ENCODE results near the gene MCM8. TPM values are rescaled to one million over a fixed set of nuclear protein-coding genes. Genes with fewer than 3 reads are reported as not detected.

Gene MCM8
- total RNA-seq, 2 donors from 2014 or later: 8.4 to 13.0 TPM

GRCh38 chr20:5945963-5946362 is 4.5 kb upstream of the MCM8 start:
- Histone ChIP-seq H3K9me3 (no peaks in the 10 kb centered on the region), H3K4me3 (no peak overlapping the region), H3K27me3 (replicated peaks; ENCODE audit: insufficient read depth) (no peaks in the 10 kb centered on the region), H3K36me3 (peaks cover 7 to 12% of the 10 kb centered on the region in 2 donors), H3K27ac (no peak overlapping the region), H3K4me1 (replicated peaks) (peaks cover 7% of the 10 kb centered on the region)
- WGBS: 84% methylated on average over 3 of the region's 3 CpGs
- intact Hi-C loops (cut with DNase I): no loop called here
- no peak for TF ChIP-seq CTCF (IDR thresholded peaks at IDR 0.05)
- TF ChIP-seq POLR2A (IDR thresholded peaks at IDR 0.05): no peak
- no peak for TF ChIP-seq POLR2AphosphoS5 (IDR thresholded peaks at IDR 0.05)
- DNase-seq (ENCODE audit: low spot score): no peak

GRCh38 chr20:5947276-5947675 is 3.2 kb upstream of the MCM8 start:
- 92% methylated on average over 6 of the region's 6 CpGs for WGBS
- TF ChIP-seq CTCF (IDR thresholded peaks at IDR 0.05) (no peak), POLR2A (IDR thresholded peaks at IDR 0.05) (no peak), POLR2AphosphoS5 (IDR thresholded peaks at IDR 0.05) (no peak)

GRCh38 chr20:5949943-5950270 is 545 bp upstream of the MCM8 start:
- Histone ChIP-seq H3K27me3 (replicated peaks; ENCODE audit: insufficient read depth) (no peaks in the 10 kb centered on the region), H3K4me1 (replicated peaks) (peaks cover 7% of the 10 kb centered on the region), H3K9me3 (no peaks in the 10 kb centered on the region), H3K36me3 (peaks cover 0 to 5% of the 10 kb centered on the region in 2 donors), H3K4me3 (peak overlapping the region; percentile 56 to 72), H3K27ac (peak overlapping the region; percentile 70 to 73)
- DNase-seq (ENCODE audit: low spot score): no peak
- intact Hi-C loops (cut with DNase I): no loop called here
- under 1% methylated on average over 11 of the region's 11 CpGs for WGBS
- no peak for TF ChIP-seq POLR2AphosphoS5 (IDR thresholded peaks at IDR 0.05)

More at GRCh38 chr20:5947276-5947675, 3.2 kb upstream of the MCM8 start:
- H3K27me3 ChIP-seq (replicated peaks; ENCODE audit: insufficient read depth): no peaks in the 10 kb centered on the region
- DNase-seq (ENCODE audit: low spot score): no peak
- no peak overlapping the region for H3K27ac ChIP-seq
- peaks cover 7% of the 10 kb centered on the region for H3K4me1 ChIP-seq (replicated peaks)
- intact Hi-C loops (cut with DNase I): no loop called here
- no peak overlapping the region for H3K4me3 ChIP-seq
- peaks cover 0 to 6% of the 10 kb centered on the region in 2 donors for H3K36me3 ChIP-seq
- H3K9me3 ChIP-seq: no peaks in the 10 kb centered on the region

GRCh38 chr20:5967469-5967868 is 17.0 kb downstream of the MCM8 start:
- no peak overlapping the region for H3K27ac ChIP-seq
- no peaks in the 10 kb centered on the region for H3K27me3 ChIP-seq (replicated peaks; ENCODE audit: insufficient read depth)
- no peaks in the 10 kb centered on the region for H3K9me3 ChIP-seq
- TF ChIP-seq POLR2AphosphoS5 (IDR thresholded peaks at IDR 0.05) (no peak), POLR2A (IDR thresholded peaks at IDR 0.05) (no peak), CTCF (IDR thresholded peaks at IDR 0.05) (no peak)
- no peak overlapping the region for H3K4me3 ChIP-seq
- intact Hi-C loops (cut with DNase I): no loop called here
- 94% methylated on average over 6 of the region's 6 CpGs for WGBS
- no peaks in the 10 kb centered on the region for H3K36me3 ChIP-seq
- no peak for DNase-seq (ENCODE audit: low spot score)
- no peaks in the 10 kb centered on the region for H3K4me1 ChIP-seq (replicated peaks)

- Histone ChIP-seq H3K4me3 (no peak overlapping the region), H3K27ac (no peak overlapping the region), H3K36me3 (no peaks in the 10 kb centered on the region), H3K9me3 (no peaks in the 10 kb centered on the region), H3K4me1 (replicated peaks) (peaks cover 8% of the 10 kb centered on the region), H3K27me3 (replicated peaks; ENCODE audit: insufficient read depth) (no peaks in the 10 kb centered on the region)
- intact Hi-C loops (cut with DNase I): no loop called here
- no peak for TF ChIP-seq POLR2A (IDR thresholded peaks at IDR 0.05)
- TF ChIP-seq CTCF (IDR thresholded peaks at IDR 0.05): no peak
- no peak for TF ChIP-seq POLR2AphosphoS5 (IDR thresholded peaks at IDR 0.05)
- WGBS: 96% methylated on average over 3 of the region's 3 CpGs
- DNase-seq (ENCODE audit: low spot score): no peak
These were observed 18.0 kb downstream of the MCM8 start for GRCh38 chr20:5968462-5968861.
